A673 (cell line): Measurements from ENCODE around the gene TUBA4A.

Source experiments
- EZH2 ChIP-seq: fragments of 200-600 bp; sonication (generic); IDR thresholded peaks from 2 replicates; pipeline ENCODE4 v1.6.1; 2017; ENCODE audit warnings: borderline replicate concordance, low read depth, mild to moderate bottlenecking, mixed read lengths, antibody characterized with exemption, low read length; ENCODE audit not compliant: poor library complexity, severe bottlenecking
- TF ChIP-seq, protein P1 (sequence below): fragments of 300-800, 200-600 bp; sonication (generic); conservative IDR thresholded peaks from 2 replicates; pipeline ENCODE4 v1.5.1; 2017; ENCODE audit warnings: low read depth, mild to moderate bottlenecking, antibody characterized with exemption, low read length, moderate library complexity, mixed read lengths

DNA sequence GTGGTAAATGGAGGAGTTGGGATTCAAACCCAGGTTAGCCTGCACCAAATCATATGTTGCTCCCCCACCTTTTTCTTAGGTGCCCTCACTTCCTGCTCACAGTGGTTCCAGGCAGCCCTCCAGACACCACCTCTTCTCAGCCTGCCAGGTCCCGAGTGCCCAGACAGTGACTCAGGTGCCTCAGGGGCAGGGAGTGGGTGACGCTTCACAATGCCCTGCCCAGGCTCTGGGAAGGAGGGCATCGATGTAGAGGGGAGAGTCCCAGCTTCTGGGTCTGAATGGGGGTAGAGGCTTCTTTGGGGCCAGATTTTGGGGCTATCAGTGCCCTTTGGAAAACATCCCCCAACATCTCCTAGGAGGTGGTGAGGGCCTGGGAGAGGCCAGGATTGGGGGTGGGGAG, 20.2 kb upstream of the TUBA4A start:
- TF ChIP-seq, protein P1, sequence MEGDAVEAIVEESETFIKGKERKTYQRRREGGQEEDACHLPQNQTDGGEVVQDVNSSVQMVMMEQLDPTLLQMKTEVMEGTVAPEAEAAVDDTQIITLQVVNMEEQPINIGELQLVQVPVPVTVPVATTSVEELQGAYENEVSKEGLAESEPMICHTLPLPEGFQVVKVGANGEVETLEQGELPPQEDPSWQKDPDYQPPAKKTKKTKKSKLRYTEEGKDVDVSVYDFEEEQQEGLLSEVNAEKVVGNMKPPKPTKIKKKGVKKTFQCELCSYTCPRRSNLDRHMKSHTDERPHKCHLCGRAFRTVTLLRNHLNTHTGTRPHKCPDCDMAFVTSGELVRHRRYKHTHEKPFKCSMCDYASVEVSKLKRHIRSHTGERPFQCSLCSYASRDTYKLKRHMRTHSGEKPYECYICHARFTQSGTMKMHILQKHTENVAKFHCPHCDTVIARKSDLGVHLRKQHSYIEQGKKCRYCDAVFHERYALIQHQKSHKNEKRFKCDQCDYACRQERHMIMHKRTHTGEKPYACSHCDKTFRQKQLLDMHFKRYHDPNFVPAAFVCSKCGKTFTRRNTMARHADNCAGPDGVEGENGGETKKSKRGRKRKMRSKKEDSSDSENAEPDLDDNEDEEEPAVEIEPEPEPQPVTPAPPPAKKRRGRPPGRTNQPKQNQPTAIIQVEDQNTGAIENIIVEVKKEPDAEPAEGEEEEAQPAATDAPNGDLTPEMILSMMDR: no peak
- no peak for TF ChIP-seq EZH2
